ENCODE results near the gene DNAH10. TPM values are rescaled to one million over a fixed set of nuclear protein-coding genes. Genes with fewer than 3 reads are reported as not detected.

Gene DNAH10
- total and polyA plus RNA-seq, 2 experiments from 2014 or later = 0.11 to 0.44 TPM

- no peak overlapping the region for H3K9ac ChIP-seq
- WGBS, 2 experiments (ENCODE audit: low coverage in 1 of 2, low lambda C conversion rate in 2 of 2, missing lambda C conversion rate in 2 of 2) = 62 to 65% methylated on average over 12 of the region's 12 CpGs
- no peaks in the 10 kb centered on the region for H3K36me3 ChIP-seq (ENCODE audit: low read depth)
Measured at GRCh38 chr12:123889848-123890535, 127.9 kb downstream of the DNAH10 start.

GRCh38 chr12:123890536-123890902, 128.4 kb downstream of the DNAH10 start:
- H4K20me1 ChIP-seq (ENCODE audit: insufficient read depth) = no peaks in the 10 kb centered on the region
- H3K36me3 ChIP-seq (ENCODE audit: low read depth) = no peaks in the 10 kb centered on the region
- no peak overlapping the region for H3K9ac ChIP-seq
- in situ Hi-C loops (cut with MboI) = no loop called here
- H3K4me3 ChIP-seq = no peak overlapping the region
- 79 to 86% methylated on average over 10 of the region's 10 CpGs for WGBS, 2 experiments (ENCODE audit: low coverage in 1 of 2, low lambda C conversion rate in 2 of 2, missing lambda C conversion rate in 2 of 2)
- no peak overlapping the region for H3K27ac ChIP-seq
- no peak for TF ChIP-seq EZH2phosphoT487 (IDR thresholded peaks at IDR 0.05; ENCODE audit: insufficient read depth, low read depth)
- TF ChIP-seq EZH2 (IDR thresholded peaks at IDR 0.05; ENCODE audit: insufficient read depth, poor library complexity, severe bottlenecking) = no peak
- no peaks in the 10 kb centered on the region for H3K9me3 ChIP-seq (ENCODE audit: low read depth)
- H3K4me1 ChIP-seq (ENCODE audit: insufficient read depth) = no peaks in the 10 kb centered on the region
- no peak for DNase-seq
- H2AFZ ChIP-seq = no peak overlapping the region
- no peak overlapping the region for H3K4me2 ChIP-seq (ENCODE audit: unreplicated experiment)
- no peaks in the 10 kb centered on the region for H3K9me2 ChIP-seq (ENCODE audit: insufficient read depth)
- H3F3A ChIP-seq (ENCODE audit: insufficient read depth) = no peaks in the 10 kb centered on the region
- peaks cover 31% of the 10 kb centered on the region for H3K27me3 ChIP-seq (replicated peaks; ENCODE audit: insufficient read depth)
- no peaks in the 10 kb centered on the region for H3K79me2 ChIP-seq (ENCODE audit: insufficient read depth)

More at GRCh38 chr12:123889848-123890535, 127.9 kb downstream of the DNAH10 start:
- Histone ChIP-seq H3K4me2 (ENCODE audit: unreplicated experiment) (no peak overlapping the region), H3K9me2 (ENCODE audit: insufficient read depth) (no peaks in the 10 kb centered on the region), H3K9me3 (ENCODE audit: low read depth) (no peaks in the 10 kb centered on the region), H3F3A (ENCODE audit: insufficient read depth) (no peaks in the 10 kb centered on the region), H2AFZ (no peak overlapping the region), H3K4me1 (ENCODE audit: insufficient read depth) (no peaks in the 10 kb centered on the region), H4K20me1 (ENCODE audit: insufficient read depth) (no peaks in the 10 kb centered on the region), H3K27ac (no peak overlapping the region), H3K79me2 (ENCODE audit: insufficient read depth) (no peaks in the 10 kb centered on the region), H3K27me3 (replicated peaks; ENCODE audit: insufficient read depth) (peaks cover 35% of the 10 kb centered on the region), H3K4me3 (no peak overlapping the region)
- TF ChIP-seq EZH2 (IDR thresholded peaks at IDR 0.05; ENCODE audit: insufficient read depth, poor library complexity, severe bottlenecking) (no peak), EZH2phosphoT487 (IDR thresholded peaks at IDR 0.05; ENCODE audit: insufficient read depth, low read depth) (no peak)
- no peak for DNase-seq
- in situ Hi-C loops (cut with MboI) = no loop called here

DNA sequence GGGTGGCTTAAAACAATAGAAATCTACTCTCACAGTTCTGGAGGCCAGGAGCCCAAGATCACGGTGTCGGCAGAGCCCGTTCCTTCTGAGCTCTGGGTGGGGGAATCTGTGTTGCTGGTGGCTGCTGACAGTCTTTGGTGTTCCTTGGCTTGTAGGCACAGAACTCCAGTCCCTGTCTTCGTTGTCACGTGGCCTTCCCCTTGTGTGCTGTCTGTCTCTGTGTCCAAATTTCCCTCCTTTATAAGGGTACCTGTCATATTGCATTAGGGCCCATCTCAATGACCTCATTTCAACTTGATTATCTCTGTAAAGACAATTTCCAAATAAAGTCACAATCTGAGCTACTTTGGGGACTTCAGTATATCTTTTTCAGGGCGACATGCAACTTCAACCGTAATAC, 128.9 kb downstream of the DNAH10 start:
- Histone ChIP-seq H3K9ac (no peak overlapping the region), H3K9me3 (ENCODE audit: low read depth) (no peaks in the 10 kb centered on the region), H3K27me3 (replicated peaks; ENCODE audit: insufficient read depth) (peaks cover 26% of the 10 kb centered on the region), H3F3A (ENCODE audit: insufficient read depth) (no peaks in the 10 kb centered on the region), H4K20me1 (ENCODE audit: insufficient read depth) (no peaks in the 10 kb centered on the region), H3K27ac (no peak overlapping the region), H3K4me3 (no peak overlapping the region), H2AFZ (no peak overlapping the region), H3K36me3 (ENCODE audit: low read depth) (no peaks in the 10 kb centered on the region), H3K9me2 (ENCODE audit: insufficient read depth) (no peaks in the 10 kb centered on the region), H3K4me2 (ENCODE audit: unreplicated experiment) (no peak overlapping the region), H3K4me1 (ENCODE audit: insufficient read depth) (no peaks in the 10 kb centered on the region), H3K79me2 (ENCODE audit: insufficient read depth) (no peaks in the 10 kb centered on the region)
- in situ Hi-C loops (cut with MboI) = no loop called here
- WGBS, 2 experiments (ENCODE audit: low coverage in 1 of 2, low lambda C conversion rate in 2 of 2, missing lambda C conversion rate in 2 of 2) = 77 to 79% methylated on average over 7 of the region's 7 CpGs
- no peak for DNase-seq
- TF ChIP-seq EZH2phosphoT487 (IDR thresholded peaks at IDR 0.05; ENCODE audit: insufficient read depth, low read depth) = no peak
- no peak for TF ChIP-seq EZH2 (IDR thresholded peaks at IDR 0.05; ENCODE audit: insufficient read depth, poor library complexity, severe bottlenecking)

DNA sequence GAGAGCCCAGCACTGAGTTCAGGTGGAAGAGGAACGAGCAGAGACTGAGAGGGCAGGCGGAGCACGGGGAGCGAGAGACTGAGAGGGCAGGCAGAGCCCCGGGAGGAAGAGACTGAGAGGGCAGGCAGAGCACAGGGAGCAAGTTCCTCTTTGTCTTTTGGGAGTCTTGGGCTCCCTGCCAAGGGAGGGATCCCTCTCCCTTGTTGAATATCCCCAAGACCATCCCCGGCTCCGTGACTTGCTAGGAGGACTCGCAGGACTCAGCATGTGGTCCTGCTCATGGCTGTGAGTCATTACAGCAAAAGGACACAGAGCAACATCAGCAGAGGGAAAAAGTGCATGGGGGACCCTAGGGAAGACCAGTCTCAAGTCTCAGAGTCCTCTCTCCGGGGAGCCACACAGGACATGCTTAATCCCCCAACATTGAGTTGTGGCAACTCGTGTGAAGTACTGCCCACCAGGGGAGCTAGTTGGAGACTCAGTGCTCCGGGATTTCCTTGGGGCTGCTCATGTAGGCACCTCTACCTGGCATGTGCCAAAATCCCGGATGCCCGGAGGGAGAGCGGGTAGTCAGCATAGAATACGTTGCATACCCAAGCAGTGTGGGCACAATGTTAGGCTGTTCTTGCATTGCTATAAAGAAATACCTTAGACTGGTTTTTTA, 129.5 kb downstream of the DNAH10 start:
- in situ Hi-C loops (cut with MboI) = no loop called here
- DNase-seq = peak; percentile 25
- Histone ChIP-seq H3K4me2 (ENCODE audit: unreplicated experiment) (no peak overlapping the region), H3K4me3 (no peak overlapping the region), H3K4me1 (ENCODE audit: insufficient read depth) (0 out of 2 replicates have a peak, but pooled peaks cover 2% of the 10 kb centered on the region), H3K27ac (no peak overlapping the region), H4K20me1 (ENCODE audit: insufficient read depth) (no peaks in the 10 kb centered on the region), H3K9me3 (ENCODE audit: low read depth) (no peaks in the 10 kb centered on the region), H3K36me3 (ENCODE audit: low read depth) (no peaks in the 10 kb centered on the region), H3F3A (ENCODE audit: insufficient read depth) (no peaks in the 10 kb centered on the region), H3K79me2 (ENCODE audit: insufficient read depth) (no peaks in the 10 kb centered on the region), H2AFZ (no peak overlapping the region), H3K27me3 (replicated peaks; ENCODE audit: insufficient read depth) (peaks cover 23% of the 10 kb centered on the region), H3K9me2 (ENCODE audit: insufficient read depth) (no peaks in the 10 kb centered on the region), H3K9ac (no peak overlapping the region)
- 68 to 71% methylated on average over 15 of the region's 15 CpGs for WGBS, 2 experiments (ENCODE audit: low coverage in 1 of 2, low lambda C conversion rate in 2 of 2, missing lambda C conversion rate in 2 of 2)
- TF ChIP-seq EZH2phosphoT487 (IDR thresholded peaks at IDR 0.05; ENCODE audit: insufficient read depth, low read depth) (no peak), EZH2 (IDR thresholded peaks at IDR 0.05; ENCODE audit: insufficient read depth, poor library complexity, severe bottlenecking) (no peak)
